SH-SY5Y (cell line): ENCODE data around the gene RBM39.

Source experiments
- GATA2 ChIP-seq: IDR thresholded peaks from 2 replicates; pipeline ENCODE4 v1.6.1; 2011; ENCODE audit warnings: mild to moderate bottlenecking, low read depth, low read length
- GATA3 ChIP-seq: IDR thresholded peaks from 2 replicates; pipeline ENCODE4 v1.6.1; 2011; ENCODE audit warnings: low read depth, mild to moderate bottlenecking, low read length, moderate library complexity

DNA sequence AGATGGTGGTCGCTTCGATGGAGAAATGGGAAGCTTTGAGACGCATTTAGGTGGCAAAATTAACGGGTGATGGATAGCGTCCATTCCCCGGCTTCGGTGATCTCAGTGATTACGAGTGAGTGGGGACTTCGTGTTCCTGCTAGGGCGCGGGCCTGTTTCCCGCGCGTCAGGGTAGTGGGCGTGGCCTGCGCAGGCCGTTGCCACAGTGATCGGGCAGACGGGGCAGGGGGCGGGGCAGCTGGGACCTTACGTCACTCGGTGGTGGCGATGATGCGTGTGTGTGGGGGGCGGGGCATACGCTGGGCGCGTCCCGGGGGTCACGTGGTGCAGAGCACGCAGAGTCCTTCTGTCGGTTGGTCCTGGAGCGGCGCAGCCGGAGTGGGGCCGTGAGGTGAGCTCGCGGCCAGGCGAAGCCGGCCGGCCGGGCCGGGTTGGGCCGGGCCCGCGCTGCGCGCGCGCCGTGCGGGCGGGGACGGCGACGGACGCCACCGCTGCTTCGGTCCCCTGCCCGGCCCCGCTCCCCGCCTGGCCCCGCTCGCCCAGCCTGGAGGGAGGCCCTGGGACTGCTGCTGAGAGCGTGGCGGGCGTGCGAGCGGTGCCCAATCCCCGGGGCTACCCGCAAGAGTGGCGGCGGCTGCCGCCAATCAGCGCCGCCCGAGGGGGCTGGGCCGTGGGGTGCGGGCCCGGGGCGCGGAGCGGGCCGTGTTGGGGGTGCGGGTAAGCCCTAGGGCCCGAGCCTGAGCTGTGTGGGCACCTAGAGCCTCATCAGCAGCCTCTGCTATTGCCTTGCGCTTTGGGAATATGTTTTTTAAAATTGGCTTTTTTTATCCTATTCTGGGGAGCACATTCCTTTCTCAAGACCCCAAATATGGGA lies 29.9 kb upstream of the RBM39 start, which contains the start of gene PHF20:
- TF ChIP-seq GATA3 (no peak), GATA2 (no peak; the same call in 1 of the 2 replicates)
